K562 (cell line): Measurements from ENCODE around the gene SYMPK. TPM values are rescaled to one million over a fixed set of nuclear protein-coding genes. Genes with fewer than 3 reads are reported as not detected.

Source experiments
- BCOR ChIP-seq: fragments of 450-650 bp; IDR thresholded peaks from 2 replicates; pipeline ENCODE4 v1.6.1; 2016
- CEBPG ChIP-seq, 3 experiments: fragments of 200-800 bp in 1 of 3; sonication (Bioruptor generic) in 1 of 3; sonication (generic) in 1 of 3; formaldehyde crosslinking in 1 of 3; IDR thresholded peaks in 2 of 3; conservative IDR thresholded peaks in 1 of 3; 2 replicates each; pipeline versions ENCODE4 v1.6.1 to v1.8.0; 2016 to 2022; ENCODE audit warnings: missing compliant biosample characterization in 2 of 3, missing genetic modification characterization in 2 of 3, mild to moderate bottlenecking in 1 of 3, missing genetic modification reagents in 1 of 3
- DIDO1 ChIP-seq: fragments of 450-650 bp; IDR thresholded peaks from 2 replicates; pipeline ENCODE4 v1.6.1; 2016; ENCODE audit warnings: low read depth, missing biosample characterization, missing genetic modification characterization
- EGR1 ChIP-seq: fragments of 450-650 bp; conservative IDR thresholded peaks from 2 replicates; pipeline ENCODE4 v1.6.1; 2017; ENCODE audit warnings: mild to moderate bottlenecking
- HMGN3 ChIP-seq: IDR thresholded peaks from 2 replicates; pipeline ENCODE4 v1.6.1; 2011; ENCODE audit warnings: borderline replicate concordance, low read depth, mild to moderate bottlenecking, mixed read lengths, low read length; ENCODE audit not compliant: insufficient read length; ENCODE audit errors: extremely low read depth
- KAT2B ChIP-seq: IDR thresholded peaks from one replicate; pipeline ENCODE4 v1.6.1; 2012; ENCODE audit warnings: low read depth, mild to moderate bottlenecking, control low read depth, inconsistent platforms, low read length, moderate library complexity
- KLF1 ChIP-seq: fragments of 450-650 bp; IDR thresholded peaks from 2 replicates; pipeline ENCODE4 v1.6.1; 2016; ENCODE audit warnings: missing genetic modification characterization, missing compliant biosample characterization
- MYC ChIP-seq, 2 experiments: fragments of 250-450 bp in 1 of 2; sonication (Bioruptor Pico) in 1 of 2; IDR thresholded peaks; 2 replicates each; pipeline versions ENCODE4 v1.5.1 to v1.6.1; 2012 to 2021; ENCODE audit warnings: low read depth in 2 of 2, borderline replicate concordance in 1 of 2, improper control_type of control experiment in 1 of 2, low read length in 1 of 2, mild to moderate bottlenecking in 1 of 2, moderate library complexity in 1 of 2
- NBN ChIP-seq: fragments of 450-650 bp; IDR thresholded peaks from 2 replicates; pipeline ENCODE4 v1.6.1; 2016; ENCODE audit warnings: low read depth, mild to moderate bottlenecking
- NEUROD1 ChIP-seq: fragments of 150-350 bp; IDR thresholded peaks from 2 replicates; pipeline ENCODE4 v1.6.1; 2014; ENCODE audit warnings: borderline replicate concordance, low read length, low read depth; ENCODE audit not compliant: partially characterized antibody
- NR2C1 ChIP-seq, 2 experiments: fragments of 450-650 bp; IDR thresholded peaks; 2 replicates each; pipeline ENCODE4 v1.6.1; 2017; ENCODE audit warnings: mild to moderate bottlenecking in 2 of 2, antibody characterized with exemption in 1 of 2, inconsistent platforms in 1 of 2, missing compliant biosample characterization in 1 of 2, missing genetic modification characterization in 1 of 2
- PHB ChIP-seq: fragments of 250-450 bp; sonication (Bioruptor Pico); IDR thresholded peaks from 2 replicates; pipeline ENCODE4 v1.5.0; 2021
- POLR2AphosphoS2 ChIP-seq: IDR thresholded peaks from 2 replicates; pipeline ENCODE4 v1.6.1; 2012; ENCODE audit warnings: low read length, improper control_type of control experiment
- RBM22 ChIP-seq: fragments of 200-400 bp; formaldehyde crosslinking; IDR thresholded peaks from 2 replicates; pipeline ENCODE4 v1.6.1; 2018; ENCODE audit warnings: low read length, low read depth; ENCODE audit not compliant: poor library complexity, severe bottlenecking
- SAP30 ChIP-seq: fragments of 200-600 bp; sonication (generic); IDR thresholded peaks from 2 replicates; pipeline ENCODE4 v1.6.1; 2012; ENCODE audit warnings: borderline replicate concordance, low read depth, mild to moderate bottlenecking, moderate library complexity, low read length, control low read depth, inconsistent platforms; ENCODE audit not compliant: insufficient read depth, poor library complexity, severe bottlenecking
- VEZF1 ChIP-seq: fragments of 200-800 bp; sonication (Bioruptor generic); IDR thresholded peaks from 2 replicates; pipeline ENCODE4 v1.6.1; 2017; ENCODE audit warnings: missing genetic modification characterization, missing compliant biosample characterization
- ZBTB1 ChIP-seq: sonication (generic); formaldehyde crosslinking; IDR thresholded peaks from 2 replicates; pipeline ENCODE4 v1.8.1; 2023; ENCODE audit warnings: missing genetic modification reagents, low read depth, mild to moderate bottlenecking, borderline replicate concordance
- ZNF639 ChIP-seq, 2 experiments: fragments of 200-800 bp in 1 of 2; sonication (Bioruptor generic) in 1 of 2; sonication (generic) in 1 of 2; formaldehyde crosslinking in 1 of 2; IDR thresholded peaks in 1 of 2; conservative IDR thresholded peaks in 1 of 2; 2 replicates each; pipeline versions ENCODE4 v1.5.0 to v1.6.1; 2016 to 2020; ENCODE audit warnings: missing compliant biosample characterization in 1 of 2, missing genetic modification characterization in 1 of 2, missing genetic modification reagents in 1 of 2
- ZNF766 ChIP-seq: fragments of 200-800 bp; sonication (Bioruptor generic); conservative IDR thresholded peaks from 2 replicates; pipeline ENCODE4 v1.6.1; 2016; ENCODE audit warnings: missing genetic modification characterization, missing compliant biosample characterization
- polyA plus RNA-seq, 8 experiments: library from polyadenylated mRNA; depleted of rRNA in 4 of 8; stranded (reverse) in 5 of 8; unstranded in 3 of 8; fragments of >200 nt; fragmentation: Nextera tagmentation in 2 of 8; fragmentation: Illumina TruSeq in 1 of 8; extraction: Ambion mirVana in 2 of 8; extraction: Trizol in 1 of 8; gene quantifications; 2 replicates each; pipeline versions ENCODE4 v1.2.1 to v1.2.3, GENCODE V29; 2011 to 2014; ENCODE audit warnings: inconsistent platforms in 1 of 8, missing spikeins in 1 of 8
- total RNA-seq, 7 experiments: library from RNA; depleted of rRNA in 6 of 7; stranded (reverse); fragments of >200 nt in 6 of 7; fragmentation: Illumina TruSeq in 2 of 7; extraction: Trizol in 2 of 7; gene quantifications; 2 replicates each; pipeline versions ENCODE4 v1.2.1 to v1.2.3, GENCODE V29; 2011 to 2021; ENCODE audit warnings: low replicate concordance in 1 of 7

Gene SYMPK
- total and polyA plus RNA-seq, 9 of the 15 experiments (the other 6 are each of a cell fraction or from before 2014, with no cell fraction given), result 0.73 to 95.5 (median 58.4) TPM

- TF ChIP-seq ZBTB1 (CRISPR knock-in tag), result peak; percentile 64
- TF ChIP-seq ZNF766 (CRISPR knock-in tag), result peak; percentile 62; the same call in 1 of the 2 replicates
- TF ChIP-seq RBM22, result no peak
- no peak for TF ChIP-seq PHB (CRISPR knock-in tag)
- 0 out of 2 replicates have a peak, but pooled peaks have one; percentile 23 for TF ChIP-seq MYC (IDR thresholded peaks at IDR 0.05; ENCODE audit: low read depth, low read length)
- no peak for TF ChIP-seq MYC (CRISPR knock-in tag; IDR thresholded peaks at IDR 0.05; ENCODE audit: borderline replicate concordance, low read depth)
- no peak for TF ChIP-seq DIDO1 (tag)
- TF ChIP-seq NEUROD1, result peak; percentile 59
- TF ChIP-seq BCOR, result no peak
- peak in 1 of 2 experiments; percentile 97; a peak in 2 of 4 replicates for TF ChIP-seq ZNF639 (CRISPR knock-in tag; conservative IDR thresholded peaks at IDR 0.05 in 1 of 2, IDR thresholded peaks at IDR 0.05 in 1 of 2)
- no peak for TF ChIP-seq NR2C1 (IDR thresholded peaks at IDR 0.05)
- peak; percentile 48; the same call in 1 of the 2 replicates for TF ChIP-seq NR2C1 (tag; IDR thresholded peaks at IDR 0.05)
- peak; percentile 80 for TF ChIP-seq CEBPG (CRISPR knock-in tag; IDR thresholded peaks at IDR 0.05)
- TF ChIP-seq CEBPG (tag; conservative IDR thresholded peaks at IDR 0.05 in 1 of 2, IDR thresholded peaks at IDR 0.05 in 1 of 2), result peak; percentile 88 to 91
- TF ChIP-seq POLR2AphosphoS2, result no peak
- 0 out of 2 replicates have a peak, but pooled peaks have one; percentile 41 for TF ChIP-seq KLF1 (tag)
- TF ChIP-seq VEZF1 (CRISPR knock-in tag), result peak; percentile 77; the same call in 1 of the 2 replicates
- peak; percentile 46 for TF ChIP-seq EGR1
- peak; percentile 70 for TF ChIP-seq SAP30
- peak; percentile 58 for TF ChIP-seq HMGN3
- no peak for TF ChIP-seq KAT2B
- 0 out of 2 replicates have a peak, but pooled peaks have one; percentile 14 for TF ChIP-seq NBN
Observed at GRCh38 chr19:45885556-45886426, 22.8 kb upstream of the SYMPK start, which contains the start of gene IRF2BP1 (continued).
